Fibroblast of the aortic adventitia (primary cell): Measurements from ENCODE around the gene SMPX. TPM values are rescaled to one million over a fixed set of nuclear protein-coding genes. Genes with fewer than 3 reads are reported as not detected.

Experiments
- DNase-seq: peaks from one replicate; pipeline ENCODE4 v3.0.0-alpha.2; 2010; ENCODE audit warnings: low read depth
- H3K4me3 ChIP-seq: 2 replicates; pipeline ENCODE4 v1.5.1; 2011; ENCODE audit warnings: low read depth, mild to moderate bottlenecking, control low read depth, low read length, moderate library complexity
- CTCF ChIP-seq: IDR thresholded peaks from 2 replicates; pipeline ENCODE4 v1.5.1; 2011; ENCODE audit warnings: mild to moderate bottlenecking, low read length, control low read depth, inconsistent platforms; ENCODE audit not compliant: insufficient read depth
- total RNA-seq: library from RNA; depleted of rRNA; stranded (reverse); fragments of >200 nt; gene quantifications from 2 replicates; pipeline ENCODE4 v1.2.3, GENCODE V29; 2012; ENCODE audit warnings: low replicate concordance

SMPX gene
- total RNA-seq, 1 donor: not detected

DNA sequence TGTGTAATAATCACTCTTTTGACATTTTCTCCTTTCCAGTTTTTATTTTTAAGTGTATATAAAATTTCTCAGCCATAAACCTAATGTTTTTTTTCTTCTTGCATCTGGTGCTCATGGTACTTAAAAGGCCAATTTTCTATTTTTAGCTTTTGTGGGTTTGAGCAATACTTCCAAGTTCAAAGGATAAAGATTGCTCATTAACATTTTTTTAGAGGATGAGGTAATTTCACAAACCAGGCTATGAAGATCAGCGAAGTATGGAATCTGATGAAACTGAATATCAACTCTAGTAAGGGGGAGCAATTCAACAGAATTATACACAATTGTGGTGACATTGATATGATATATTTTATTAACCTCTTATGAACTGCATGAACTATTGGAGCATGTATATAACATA, 74.0 kb downstream of the SMPX start:
- H3K4me3 ChIP-seq: no peak overlapping the region
- TF ChIP-seq CTCF: no peak
- peak; percentile 45 for DNase-seq

GRCh38 chrX:21678048-21678612, 79.8 kb downstream of the SMPX start:
- H3K4me3 ChIP-seq: no peak overlapping the region
- TF ChIP-seq CTCF: no peak
- DNase-seq: peak; percentile 5

DNA sequence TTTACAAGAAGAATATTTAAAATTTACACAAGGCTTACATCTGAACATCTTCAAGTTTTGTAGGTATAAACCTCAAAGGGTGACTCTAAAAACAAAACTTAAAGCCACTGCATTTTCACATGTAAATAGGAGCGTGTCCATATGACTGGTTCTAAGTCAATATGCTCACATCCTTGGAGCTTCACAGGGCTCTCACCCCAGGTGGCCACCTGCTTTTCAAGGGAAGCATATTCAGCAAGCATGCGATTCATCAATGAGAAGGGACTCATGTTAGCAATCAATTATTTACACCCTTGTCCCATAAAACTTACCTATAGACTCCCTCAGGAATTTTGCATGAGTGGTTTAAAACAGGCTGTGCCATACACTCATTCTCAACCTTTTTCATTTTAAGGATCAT, 82.0 kb downstream of the SMPX start:
- no peak for TF ChIP-seq CTCF
- no peak overlapping the region for H3K4me3 ChIP-seq
- DNase-seq: no peak

DNA sequence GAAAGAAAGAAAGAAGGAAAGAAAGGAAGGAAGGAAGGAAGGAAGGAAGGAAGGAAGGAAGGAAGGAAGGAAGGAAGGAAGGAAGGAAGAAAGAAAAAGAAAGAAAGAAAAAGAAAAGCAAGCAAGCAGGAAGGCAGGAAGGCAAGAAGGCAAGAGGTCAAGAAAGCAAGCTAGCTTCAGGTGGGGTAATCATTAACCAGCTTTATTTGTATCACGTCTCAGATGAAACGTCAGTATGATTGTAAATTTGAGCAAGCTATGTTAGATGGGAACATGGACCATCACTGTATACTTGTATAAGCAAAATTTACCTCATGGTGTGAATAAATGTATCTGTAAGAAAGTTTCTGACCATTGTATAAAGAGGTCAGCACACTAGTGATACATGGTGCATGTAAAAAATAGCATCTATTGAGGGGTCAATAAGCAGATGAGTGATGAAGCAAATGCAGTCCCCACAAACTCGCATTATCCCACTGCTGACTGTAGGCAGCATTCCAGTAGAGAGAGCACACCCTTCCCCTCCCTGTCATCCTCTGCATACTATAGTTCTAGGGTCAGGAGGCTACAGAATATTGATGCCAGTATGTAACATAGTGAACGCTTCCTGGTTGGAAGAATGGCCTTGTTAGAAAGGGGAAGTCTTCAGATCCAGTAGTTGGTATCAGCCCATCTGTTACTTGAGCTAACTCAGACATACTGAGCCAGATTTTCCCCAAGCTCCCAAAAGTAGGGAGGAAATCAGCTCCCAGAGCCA, 83.3 kb downstream of the SMPX start:
- TF ChIP-seq CTCF: no peak
- H3K4me3 ChIP-seq: no peak overlapping the region
- no peak for DNase-seq

DNA sequence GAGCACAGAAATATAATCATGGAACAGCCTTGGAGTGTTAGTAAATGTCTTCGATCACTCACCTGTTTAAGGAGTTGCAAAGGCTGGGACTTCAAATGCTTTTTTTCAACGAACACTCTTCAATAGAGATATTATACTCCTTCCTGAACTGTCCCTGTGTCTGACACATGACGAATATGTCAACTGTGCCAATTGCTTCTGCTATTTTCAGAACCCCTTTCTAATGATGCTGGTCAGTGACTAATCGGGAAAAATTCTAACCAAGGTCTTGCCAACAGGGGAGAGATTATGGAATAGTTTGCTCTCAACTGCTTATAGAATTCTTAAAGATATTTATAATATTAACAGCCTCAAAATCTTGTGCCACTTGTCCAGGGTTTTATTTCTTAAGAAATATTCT, 91.2 kb downstream of the SMPX start:
- no peak for TF ChIP-seq CTCF
- no peak overlapping the region for H3K4me3 ChIP-seq
- no peak for DNase-seq

- no peak overlapping the region for H3K4me3 ChIP-seq
- no peak for TF ChIP-seq CTCF
- no peak for DNase-seq
Observed at GRCh38 chrX:21666252-21666651, 91.7 kb downstream of the SMPX start.
